ENCODE measurements around the gene KAZN. TPM values are rescaled to one million over a fixed set of nuclear protein-coding genes. Genes with fewer than 3 reads are reported as not detected.

The KAZN gene
- total RNA-seq, 1 donor from 2014 or later, result 5.7 TPM

GRCh38 chr1:14994841-14995437 is 396.5 kb downstream of the KAZN start:
- H3K4me3 ChIP-seq (ENCODE audit: low read depth, low read length), result no peak overlapping the region
- TF ChIP-seq, protein P1, sequence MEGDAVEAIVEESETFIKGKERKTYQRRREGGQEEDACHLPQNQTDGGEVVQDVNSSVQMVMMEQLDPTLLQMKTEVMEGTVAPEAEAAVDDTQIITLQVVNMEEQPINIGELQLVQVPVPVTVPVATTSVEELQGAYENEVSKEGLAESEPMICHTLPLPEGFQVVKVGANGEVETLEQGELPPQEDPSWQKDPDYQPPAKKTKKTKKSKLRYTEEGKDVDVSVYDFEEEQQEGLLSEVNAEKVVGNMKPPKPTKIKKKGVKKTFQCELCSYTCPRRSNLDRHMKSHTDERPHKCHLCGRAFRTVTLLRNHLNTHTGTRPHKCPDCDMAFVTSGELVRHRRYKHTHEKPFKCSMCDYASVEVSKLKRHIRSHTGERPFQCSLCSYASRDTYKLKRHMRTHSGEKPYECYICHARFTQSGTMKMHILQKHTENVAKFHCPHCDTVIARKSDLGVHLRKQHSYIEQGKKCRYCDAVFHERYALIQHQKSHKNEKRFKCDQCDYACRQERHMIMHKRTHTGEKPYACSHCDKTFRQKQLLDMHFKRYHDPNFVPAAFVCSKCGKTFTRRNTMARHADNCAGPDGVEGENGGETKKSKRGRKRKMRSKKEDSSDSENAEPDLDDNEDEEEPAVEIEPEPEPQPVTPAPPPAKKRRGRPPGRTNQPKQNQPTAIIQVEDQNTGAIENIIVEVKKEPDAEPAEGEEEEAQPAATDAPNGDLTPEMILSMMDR (conservative IDR thresholded peaks at IDR 0.05; ENCODE audit: low read depth, low read length), result no peak
- no peak for DNase-seq (ENCODE audit: low read depth)

- peak overlapping the region; percentile 14 for H3K4me3 ChIP-seq (ENCODE audit: low read depth, low read length)
- TF ChIP-seq, protein P1 (conservative IDR thresholded peaks at IDR 0.05; ENCODE audit: low read depth, low read length), result no peak
- peak; percentile 66 for DNase-seq (ENCODE audit: low read depth)
Measured at GRCh38 chr1:14996133-14997050, 397.9 kb downstream of the KAZN start.

DNA sequence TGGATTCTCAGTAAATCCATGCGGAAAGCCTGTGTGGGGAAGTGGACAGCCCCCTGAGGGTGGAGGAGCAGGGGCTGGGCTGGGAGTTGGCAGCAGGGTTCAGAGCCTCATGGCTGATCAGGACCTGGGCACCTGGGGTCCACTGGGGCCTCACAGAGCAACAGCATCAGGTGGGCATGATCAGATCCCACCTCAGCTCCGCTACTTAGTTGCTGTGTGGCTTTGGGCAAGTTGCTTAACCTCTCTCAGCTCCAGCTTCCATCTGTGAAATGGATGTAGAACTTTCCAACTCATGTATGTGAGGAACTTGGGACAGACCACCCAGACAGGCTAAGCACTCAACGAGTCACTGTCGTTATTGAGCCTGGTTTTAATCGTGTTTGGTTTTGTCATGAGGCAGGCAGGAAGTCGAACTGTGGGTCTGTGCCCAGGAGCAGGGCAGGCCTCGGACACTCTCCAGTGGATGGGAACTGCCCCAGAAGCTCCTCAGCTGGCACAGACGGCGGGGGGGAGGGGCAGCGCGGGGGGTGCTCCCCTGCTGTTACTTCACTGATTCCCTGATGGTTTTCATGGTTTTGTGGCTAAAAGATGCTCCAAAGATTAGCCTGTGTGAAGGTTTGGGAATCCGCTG is 399.3 kb downstream of the KAZN start:
- no peak overlapping the region for H3K4me3 ChIP-seq (ENCODE audit: low read depth, low read length)
- DNase-seq (ENCODE audit: low read depth), result no peak
- TF ChIP-seq, protein P1 (conservative IDR thresholded peaks at IDR 0.05; ENCODE audit: low read depth, low read length), result no peak

DNA sequence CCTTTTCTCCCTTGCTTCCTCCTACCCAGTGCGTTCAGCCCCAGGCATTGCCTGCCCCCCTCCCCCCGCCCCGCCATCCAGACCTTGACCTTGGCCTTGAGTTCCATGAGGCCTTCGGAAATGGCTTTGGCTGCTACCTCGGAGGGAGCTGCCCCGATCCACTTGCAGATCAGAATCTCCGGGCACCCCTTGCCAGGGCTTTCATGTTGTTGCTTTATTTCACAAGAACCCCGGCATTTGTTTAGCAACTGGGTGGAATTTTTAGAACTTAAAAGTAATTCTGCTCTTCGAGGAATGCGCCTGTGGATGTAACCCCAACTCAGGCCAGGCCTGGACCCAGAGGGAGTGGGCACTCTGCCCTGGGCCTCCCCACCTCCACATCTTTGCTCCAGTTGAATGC is 401.0 kb downstream of the KAZN start:
- H3K4me3 ChIP-seq (ENCODE audit: low read depth, low read length), result no peak overlapping the region
- TF ChIP-seq, protein P1 (conservative IDR thresholded peaks at IDR 0.05; ENCODE audit: low read depth, low read length), result no peak
- DNase-seq (ENCODE audit: low read depth), result no peak

DNA sequence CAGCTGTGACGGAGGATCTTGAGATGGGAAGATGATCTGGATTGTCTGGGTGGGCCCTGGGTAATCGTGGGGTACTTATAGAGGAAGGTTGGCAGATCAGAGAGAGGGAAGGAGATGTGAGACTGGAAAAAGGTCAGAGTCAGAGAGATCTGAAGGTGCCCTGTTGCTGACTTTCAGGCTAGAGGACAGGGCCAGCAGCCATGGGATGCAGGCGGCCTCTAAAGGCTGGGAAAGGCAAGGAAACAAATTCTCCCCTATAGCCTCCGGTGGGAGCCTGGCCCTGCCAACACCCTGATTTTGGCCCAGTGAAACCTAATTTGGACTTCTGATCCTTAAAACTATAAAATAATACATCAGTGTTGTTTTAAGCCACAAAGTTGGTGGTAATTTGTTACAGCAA is 401.5 kb downstream of the KAZN start:
- TF ChIP-seq, protein P1 (conservative IDR thresholded peaks at IDR 0.05; ENCODE audit: low read depth, low read length), result peak; percentile 1
- no peak overlapping the region for H3K4me3 ChIP-seq (ENCODE audit: low read depth, low read length)
- DNase-seq (ENCODE audit: low read depth), result no peak

- DNase-seq (ENCODE audit: low read depth), result no peak
Measured at GRCh38 chr1:15000671-15001070, 402.2 kb downstream of the KAZN start.

More at GRCh38 chr1:15000671-15001070, 402.2 kb downstream of the KAZN start:
- TF ChIP-seq, protein P1 (conservative IDR thresholded peaks at IDR 0.05; ENCODE audit: low read depth, low read length), result no peak
- no peak overlapping the region for H3K4me3 ChIP-seq (ENCODE audit: low read depth, low read length)

Measured in epithelial cell of proximal tubule (primary cell).